GM12878 (cell line): ENCODE data around the gene MZT2B.

Source experiments
- EGR1 ChIP-seq, 2 experiments: IDR thresholded peaks; 1 replicate in 1 of 2; 2 replicates in 1 of 2; pipeline ENCODE4 v1.6.1; 2011 to 2012; ENCODE audit warnings: low read depth in 2 of 2, low read length in 2 of 2, borderline replicate concordance in 1 of 2, mild to moderate bottlenecking in 1 of 2, moderate library complexity in 1 of 2
- POLR2A ChIP-seq: IDR thresholded peaks from 2 replicates; pipeline ENCODE4 v1.6.1; 2011; ENCODE audit warnings: low read depth, mild to moderate bottlenecking, low read length
- POLR2AphosphoS5 ChIP-seq: IDR thresholded peaks from 2 replicates; pipeline ENCODE4 v1.6.1; 2011; ENCODE audit warnings: mild to moderate bottlenecking, low read length, inconsistent platforms
- SIN3A ChIP-seq: IDR thresholded peaks from 2 replicates; pipeline ENCODE4 v1.6.1; 2012; ENCODE audit warnings: low read depth, low read length, improper control_type of control experiment

DNA sequence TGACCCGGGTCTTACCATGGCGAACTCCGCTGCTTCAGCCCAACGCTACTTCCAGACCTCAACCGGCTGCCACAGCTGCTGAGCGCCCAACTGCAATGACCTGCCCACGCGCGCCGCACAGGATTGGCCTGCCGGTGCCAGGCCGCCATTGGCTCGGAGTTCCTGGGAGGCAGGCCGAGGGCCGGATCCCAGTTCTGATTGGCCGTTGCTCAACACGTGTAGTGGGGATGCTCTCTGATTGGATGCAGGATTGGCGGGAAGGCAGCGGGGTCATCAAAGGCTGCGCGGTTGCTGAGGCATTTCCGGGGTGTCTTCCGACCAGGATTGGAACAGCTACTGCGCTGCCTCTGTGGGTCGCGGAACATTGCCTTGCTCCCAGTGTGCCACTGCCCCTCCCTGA, 16.3 kb downstream of the MZT2B start, which contains the start of gene TUBA3E:
- TF ChIP-seq SIN3A (no peak), EGR1 (IDR thresholded peaks at IDR 0.05; ENCODE audit: borderline replicate concordance in 1 of 2, low read depth in 2 of 2, low read length in 2 of 2) (no peak), POLR2AphosphoS5 (no peak), POLR2A (no peak)
